ENCODE results near the gene ETDB.
"Not testable (repeated sequence)": the region's sequence is repeated elsewhere in the genome, so short reads cannot be mapped to it uniquely, and the experiment has no call there.

Gene ETDB

GRCh38 chrX:135120056-135120576, at the start of gene ETDB:
Gene ETDB, minus strand, starts transcription at chrX:135120526. Its CDS starts 1,265 bp downstream, at chrX:135119261.
- DNase-seq (ENCODE audit: low spot score) = not testable (repeated sequence)

- not testable (repeated sequence) for DNase-seq (ENCODE audit: low spot score)
These were observed 49.2 kb upstream of the ETDB start for GRCh38 chrX:135169534-135169933.

GRCh38 chrX:135168486-135168885, 48.2 kb upstream of the ETDB start:
- DNase-seq (ENCODE audit: low spot score) = no peak

- DNase-seq (ENCODE audit: low spot score) = not testable (repeated sequence)
These were observed 34.4 kb upstream of the ETDB start for GRCh38 chrX:135154688-135155087.

- not testable (repeated sequence) for DNase-seq (ENCODE audit: low spot score)
These were observed 5.8 kb upstream of the ETDB start for GRCh38 chrX:135126145-135126544.

GRCh38 chrX:135116064-135116463, 4.3 kb downstream of the ETDB start:
- DNase-seq (ENCODE audit: low spot score) = not testable (repeated sequence)

- DNase-seq (ENCODE audit: low spot score) = no peak
These were observed 5.9 kb downstream of the ETDB start for GRCh38 chrX:135114392-135114791.

GRCh38 chrX:135112743-135113142, 7.6 kb downstream of the ETDB start:
- no peak for DNase-seq (ENCODE audit: low spot score)

- DNase-seq (ENCODE audit: low spot score) = peak; percentile 15
These were observed 8.1 kb downstream of the ETDB start for GRCh38 chrX:135112096-135112729.

GRCh38 chrX:135109554-135109953, 10.8 kb downstream of the ETDB start:
- DNase-seq (ENCODE audit: low spot score) = no peak

- no peak for DNase-seq (ENCODE audit: low spot score)
These were observed 20.9 kb downstream of the ETDB start for GRCh38 chrX:135099493-135099783.

- DNase-seq (ENCODE audit: low spot score) = not testable (repeated sequence)
These were observed 23.1 kb downstream of the ETDB start for GRCh38 chrX:135097196-135097744.

GRCh38 chrX:135095715-135096114, 24.6 kb downstream of the ETDB start:
- no peak for DNase-seq (ENCODE audit: low spot score)

- no peak for DNase-seq (ENCODE audit: low spot score)
These were observed 25.6 kb downstream of the ETDB start for GRCh38 chrX:135094726-135095125.

- no peak for DNase-seq (ENCODE audit: low spot score)
These were observed 31.2 kb downstream of the ETDB start for GRCh38 chrX:135089126-135089525.

- no peak for DNase-seq (ENCODE audit: low spot score)
These were observed 32.5 kb downstream of the ETDB start for GRCh38 chrX:135087867-135088266.

GRCh38 chrX:135086197-135086854, 34.0 kb downstream of the ETDB start:
- peak; percentile 68 for DNase-seq (ENCODE audit: low spot score)

- DNase-seq (ENCODE audit: low spot score) = no peak
These were observed 38.5 kb downstream of the ETDB start for GRCh38 chrX:135081693-135082404.

All from CD4-positive, alpha-beta T cell treated with Interleukin-6 at 100 ng/mL for 8 hours (primary cell).